HepG2 (cell line): Measurements from ENCODE around the gene STARD10. TPM values are rescaled to one million over a fixed set of nuclear protein-coding genes. Genes with fewer than 3 reads are reported as not detected.

Source experiments
- CCAR2 ChIP-seq: fragments of 200-400 bp; formaldehyde crosslinking; optimal IDR thresholded peaks from 2 replicates; pipeline ENCODE3; 2018; ENCODE audit warnings: low read depth, mild to moderate bottlenecking, low read length, moderate library complexity
- CSRNP1 ChIP-seq: sonication (generic); formaldehyde crosslinking; IDR thresholded peaks from 2 replicates; pipeline ENCODE4 v1.8.1; 2023; ENCODE audit warnings: mild to moderate bottlenecking, missing genetic modification reagents
- FOXC1 ChIP-seq: sonication (generic); formaldehyde crosslinking; IDR thresholded peaks from 2 replicates; pipeline ENCODE4 v1.8.0; 2022; ENCODE audit warnings: mild to moderate bottlenecking, missing genetic modification reagents, borderline replicate concordance
- HDAC2 ChIP-seq: sonication (generic); formaldehyde crosslinking; IDR thresholded peaks from 2 replicates; pipeline ENCODE4 v1.4.0; 2020; ENCODE audit warnings: missing genetic modification reagents
- HNRNPH1 ChIP-seq: fragments of 200-400 bp; formaldehyde crosslinking; optimal IDR thresholded peaks from 2 replicates; pipeline ENCODE3; 2017; ENCODE audit warnings: mild to moderate bottlenecking, low read depth, low read length
- HOXA7 ChIP-seq: sonication (generic); formaldehyde crosslinking; IDR thresholded peaks from 2 replicates; pipeline ENCODE4 v1.8.1; 2022; ENCODE audit warnings: mild to moderate bottlenecking, missing genetic modification reagents, moderate library complexity
- HOXD1 ChIP-seq: sonication (generic); formaldehyde crosslinking; IDR thresholded peaks from 2 replicates; pipeline ENCODE4 v1.5.0; 2020; ENCODE audit warnings: missing genetic modification reagents
- MLXIP ChIP-seq: sonication (generic); formaldehyde crosslinking; IDR thresholded peaks from 2 replicates; pipeline ENCODE4 v1.9.0; 2021; ENCODE audit warnings: missing genetic modification reagents, borderline replicate concordance
- NAIF1 ChIP-seq: sonication (generic); formaldehyde crosslinking; IDR thresholded peaks from 2 replicates; pipeline ENCODE4 v1.5.0; 2020; ENCODE audit warnings: mild to moderate bottlenecking, missing genetic modification reagents, borderline replicate concordance
- NCOA2 ChIP-seq: sonication (generic); formaldehyde crosslinking; IDR thresholded peaks from 2 replicates; pipeline ENCODE4 v1.8.0; 2022; ENCODE audit warnings: inconsistent platforms
- SATB2 ChIP-seq: sonication (generic); formaldehyde crosslinking; IDR thresholded peaks from 2 replicates; pipeline ENCODE4 v1.5.0; 2020; ENCODE audit warnings: missing genetic modification reagents
- SKI ChIP-seq: fragments of 450-650 bp; IDR thresholded peaks from one replicate; pipeline ENCODE4 v1.6.1; 2018; ENCODE audit warnings: mild to moderate bottlenecking; ENCODE audit not compliant: partially characterized antibody
- SMYD3 ChIP-seq: sonication (generic); formaldehyde crosslinking; IDR thresholded peaks from 2 replicates; pipeline ENCODE4 v1.8.1; 2023; ENCODE audit warnings: mild to moderate bottlenecking, missing genetic modification reagents
- SRF ChIP-seq: IDR thresholded peaks from 2 replicates; pipeline ENCODE4 v1.6.1; 2011; ENCODE audit warnings: mild to moderate bottlenecking, low read depth, low read length, moderate library complexity
- TRIM24 ChIP-seq: sonication (generic); formaldehyde crosslinking; IDR thresholded peaks from 2 replicates; pipeline ENCODE4 v1.8.0; 2022; ENCODE audit warnings: mild to moderate bottlenecking, missing genetic modification reagents
- ZBED4 ChIP-seq: sonication (generic); formaldehyde crosslinking; IDR thresholded peaks from 2 replicates; pipeline ENCODE4 v1.4.0; 2020; ENCODE audit warnings: missing genetic modification reagents, borderline replicate concordance
- ZBTB20 ChIP-seq: sonication (generic); formaldehyde crosslinking; IDR thresholded peaks from 2 replicates; pipeline ENCODE4 v1.8.1; 2023; ENCODE audit warnings: missing genetic modification reagents, low read depth, mild to moderate bottlenecking, borderline replicate concordance
- ZNF354B ChIP-seq: sonication (generic); formaldehyde crosslinking; IDR thresholded peaks from 2 replicates; pipeline ENCODE4 v1.8.0; 2022; ENCODE audit warnings: mild to moderate bottlenecking, missing genetic modification reagents
- ZNF543 ChIP-seq: sonication (generic); formaldehyde crosslinking; IDR thresholded peaks from 2 replicates; pipeline ENCODE4 v1.4.0; 2020; ENCODE audit warnings: mild to moderate bottlenecking, missing genetic modification reagents
- polyA plus RNA-seq, 8 experiments: library from polyadenylated mRNA; depleted of rRNA in 3 of 8; stranded (reverse) in 7 of 8; unstranded in 1 of 8; fragments of >200 nt; fragmentation: Illumina TruSeq in 4 of 8; extraction: Trizol in 4 of 8; gene quantifications; 2 replicates each; pipeline versions ENCODE4 v1.2.1 to v1.2.3, GENCODE V29; 2011 to 2016; ENCODE audit warnings: low read depth in 4 of 8, missing spikeins in 1 of 8, mixed read lengths in 1 of 8; ENCODE audit not compliant: insufficient read depth in 1 of 8
- total RNA-seq, 5 experiments: library from RNA; depleted of rRNA; stranded (reverse); fragments of >200 nt; fragmentation: Illumina TruSeq; extraction: Trizol; gene quantifications; 2 replicates each; pipeline ENCODE4 v1.2.3, GENCODE V29; 2016; ENCODE audit warnings: low read depth in 1 of 5

The STARD10 gene
- total and polyA plus RNA-seq, 2 of the 13 experiments (the other 11 are each of a cell fraction or from before 2014, with no cell fraction given) = 260 to 341 TPM

GRCh38 chr11:72778535-72779494, 15.0 kb downstream of the STARD10 start (continued):
- TF ChIP-seq MLXIP (CRISPR knock-in tag) = no peak
- TF ChIP-seq HOXA7 (CRISPR knock-in tag) = no peak
- no peak for TF ChIP-seq ZBED4 (CRISPR knock-in tag)
- 0 out of 2 replicates have a peak, but pooled peaks have one; percentile 64 for TF ChIP-seq SMYD3 (CRISPR knock-in tag)
- TF ChIP-seq TRIM24 = no peak
- TF ChIP-seq CSRNP1 (CRISPR knock-in tag) = no peak
- no peak for TF ChIP-seq ZBTB20 (CRISPR knock-in tag)
- no peak for TF ChIP-seq ZNF543 (CRISPR knock-in tag)
- TF ChIP-seq SKI = no peak
- no peak for TF ChIP-seq HDAC2 (CRISPR knock-in tag)
- no peak for TF ChIP-seq CCAR2
- no peak for TF ChIP-seq ZNF354B (CRISPR knock-in tag)
- TF ChIP-seq NCOA2 (CRISPR knock-in tag) = peak; percentile 49; the same call in 1 of the 2 replicates
- no peak; the same call in 1 of the 2 replicates for TF ChIP-seq FOXC1 (CRISPR knock-in tag)
- no peak for TF ChIP-seq NAIF1 (CRISPR knock-in tag)
- no peak for TF ChIP-seq HNRNPH1
- TF ChIP-seq SRF = no peak
- TF ChIP-seq SATB2 (CRISPR knock-in tag) = no peak
- TF ChIP-seq HOXD1 (CRISPR knock-in tag) = 0 out of 2 replicates have a peak, but pooled peaks have one; percentile 29
